T47D (cell line): Measurements from ENCODE around the gene BLID.

Source experiments
- DNase-seq, 2 experiments: peaks; one replicate each; pipeline versions ENCODE4 v3.0.0 to v3.0.0-alpha.2; 2011 to 2012; ENCODE audit warnings: low read depth in 1 of 2, low spot score in 1 of 2
- JUND ChIP-seq: IDR thresholded peaks from 2 replicates; pipeline ENCODE4 v1.6.1; 2012; ENCODE audit warnings: low read depth
- in situ Hi-C: cut with HindIII; loops from 2 replicates; pipeline ENCODE4 v1.10.0; 2016; ENCODE audit warnings: low sequenced_read_pairs, low pct_unique_long_range_greater_than_20kb

Gene BLID

DNA sequence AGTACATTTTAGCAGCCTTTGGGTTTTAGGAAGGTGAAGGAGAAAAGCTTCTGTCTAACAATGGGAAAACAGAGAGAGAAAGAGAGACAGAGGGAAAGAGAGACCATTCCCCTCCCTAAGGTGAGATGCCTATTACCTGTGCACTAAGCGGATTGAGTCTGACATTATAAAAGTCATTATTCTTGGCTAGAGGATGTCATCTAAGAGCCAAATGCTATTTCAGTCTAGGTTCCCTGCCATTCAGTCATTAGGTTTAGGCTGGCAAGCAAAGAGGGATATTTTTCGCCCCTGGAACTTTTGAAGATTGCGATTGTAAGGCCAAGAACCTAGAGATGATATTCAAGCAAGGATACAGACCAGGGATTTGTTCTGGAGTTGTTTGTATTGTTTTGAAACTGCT is 7.2 kb downstream of the BLID start:
- in situ Hi-C loops = no loop called here
- TF ChIP-seq JUND = no peak
- DNase-seq = no peak

DNA sequence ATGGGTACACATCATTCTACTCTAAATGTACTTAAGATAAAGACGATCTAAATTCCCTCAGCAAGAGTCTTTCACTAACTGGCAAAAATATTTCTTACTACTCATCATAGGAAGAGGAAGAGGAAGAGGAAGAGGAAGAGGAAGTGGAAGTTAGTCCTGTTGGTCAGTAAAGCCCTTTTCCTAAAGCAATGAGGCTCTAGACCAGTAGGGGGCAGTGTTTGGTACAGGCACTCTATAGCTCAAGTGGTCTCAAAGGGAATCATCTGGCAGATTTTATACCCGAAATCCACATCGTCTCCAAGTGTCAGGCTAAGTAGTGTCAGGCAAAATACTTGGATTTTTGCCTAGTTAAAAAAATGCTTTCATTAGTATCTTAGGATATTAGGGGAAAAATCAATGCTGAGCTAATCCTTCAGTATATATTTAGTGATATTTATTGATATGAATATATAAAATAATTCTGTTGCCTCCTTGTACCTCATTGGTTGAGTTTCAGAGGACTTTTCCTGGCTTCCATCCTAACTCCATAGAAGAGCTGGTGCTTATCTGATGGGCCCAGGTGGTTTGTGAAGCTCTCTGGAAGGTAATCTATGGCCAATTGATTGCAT is 7.7 kb downstream of the BLID start:
- no peak for DNase-seq
- in situ Hi-C loops = no loop called here
- no peak for TF ChIP-seq JUND

DNA sequence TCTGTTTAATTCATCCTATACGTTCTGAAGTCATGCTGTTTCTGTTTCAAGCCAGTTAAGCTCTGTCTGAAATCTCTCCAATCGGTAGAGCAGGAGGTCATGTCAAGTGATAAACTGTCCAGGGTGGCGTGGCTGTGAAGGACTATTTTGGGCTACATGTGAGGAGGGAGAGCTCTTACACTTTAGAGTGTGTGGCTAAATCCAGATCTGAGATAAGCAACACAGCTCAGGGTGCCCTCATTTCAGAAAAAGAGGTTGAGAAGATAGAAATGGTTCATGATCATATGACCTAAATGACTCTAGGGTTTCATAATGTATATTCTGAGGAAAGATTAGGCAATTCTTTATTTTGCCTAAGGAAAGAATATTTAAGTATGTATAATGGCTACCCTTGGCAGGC is 8.4 kb downstream of the BLID start:
- in situ Hi-C loops = no loop called here
- DNase-seq = no peak
- TF ChIP-seq JUND = no peak

DNA sequence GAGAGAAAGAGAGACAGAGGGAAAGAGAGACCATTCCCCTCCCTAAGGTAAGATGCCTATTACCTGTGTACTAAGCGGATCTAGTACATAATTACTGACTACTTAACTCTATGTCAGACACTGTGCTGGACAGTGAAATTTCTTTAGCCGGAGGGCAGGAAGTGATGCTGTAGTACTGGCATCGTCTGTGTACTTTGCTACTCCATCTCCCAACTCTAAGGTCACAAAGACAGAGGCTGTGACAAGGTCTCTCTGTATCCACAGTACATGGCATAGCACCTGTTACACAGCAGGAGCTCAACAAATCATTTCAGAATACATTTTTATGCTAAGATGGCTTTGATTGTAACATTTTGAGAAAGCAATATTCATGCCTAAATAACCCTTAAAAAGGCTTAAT is 9.0 kb downstream of the BLID start:
- DNase-seq = no peak
- TF ChIP-seq JUND = no peak
- in situ Hi-C loops = no loop called here

DNA sequence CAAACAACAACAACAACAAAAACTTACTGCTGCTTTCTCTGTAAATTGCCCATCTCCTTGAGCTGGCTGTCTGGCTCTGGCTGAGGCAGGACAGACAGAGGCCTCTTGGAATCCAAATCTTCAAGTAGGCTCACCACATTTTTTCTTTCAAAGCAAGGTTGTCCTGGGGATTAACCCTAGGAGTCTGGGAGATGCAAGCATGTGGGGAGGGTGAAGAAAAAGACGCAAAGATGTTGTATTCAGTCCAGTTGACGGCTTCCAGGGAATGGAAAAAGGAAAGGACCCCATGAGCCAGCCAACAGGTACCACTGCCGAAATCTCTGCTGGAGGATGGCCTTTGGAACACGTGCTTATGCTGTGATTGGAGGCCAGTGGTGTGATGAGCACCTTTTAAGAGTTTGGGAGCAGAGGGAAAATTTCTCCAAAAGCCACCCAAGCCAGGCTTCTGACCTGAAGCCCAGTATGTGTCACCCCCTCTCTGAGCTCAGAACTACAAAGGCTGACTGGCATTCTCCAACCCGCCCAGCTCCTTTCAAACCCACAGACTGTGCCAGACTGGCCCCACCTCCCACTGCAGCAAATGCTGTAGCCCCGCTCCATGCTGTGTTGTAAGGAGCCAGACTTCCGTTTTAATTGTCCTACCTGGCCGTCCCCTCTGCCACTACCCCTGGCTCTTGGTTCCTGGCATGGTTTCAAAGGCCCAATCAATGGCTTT is 10.8 kb downstream of the BLID start:
- no peak for DNase-seq
- no peak for TF ChIP-seq JUND
- in situ Hi-C loops = no loop called here

DNA sequence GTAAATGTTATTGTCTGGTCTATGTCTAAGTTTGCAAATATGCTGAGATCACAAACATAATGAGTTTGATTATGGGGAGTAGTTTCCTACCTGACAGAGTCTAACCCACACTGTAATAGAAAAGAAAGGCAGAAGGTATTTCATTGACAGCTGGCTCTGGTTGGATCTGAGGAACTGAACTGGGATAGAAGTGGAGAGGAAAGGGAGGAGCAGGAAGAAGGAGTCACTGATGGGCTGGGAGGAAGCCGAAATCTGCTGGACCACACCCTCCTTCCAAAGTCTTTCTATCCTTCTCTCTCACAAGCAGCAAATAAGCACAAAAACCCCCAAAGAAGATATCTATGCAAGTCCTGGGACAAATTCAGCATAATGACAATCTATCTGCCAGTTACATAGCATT is 11.7 kb downstream of the BLID start:
- no peak for TF ChIP-seq JUND
- no peak for DNase-seq
- in situ Hi-C loops = no loop called here

DNA sequence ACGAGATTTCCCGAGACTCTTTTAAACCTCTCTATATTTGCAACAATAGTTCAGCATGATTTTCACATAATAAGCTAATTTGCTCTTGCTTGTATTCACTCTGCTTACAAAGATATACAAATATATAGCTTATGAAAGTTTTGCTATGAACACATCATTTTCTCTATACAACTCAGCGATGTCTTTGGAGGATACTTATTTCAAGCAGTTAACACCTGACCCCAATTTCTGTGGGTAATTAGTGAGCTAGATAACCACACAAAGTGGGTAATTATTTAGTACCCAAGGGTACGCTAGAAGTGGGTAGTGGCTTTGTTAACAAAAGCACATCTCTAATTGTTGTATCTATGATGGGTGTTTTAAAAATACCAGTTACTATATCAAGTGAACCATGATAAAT is 12.3 kb downstream of the BLID start:
- TF ChIP-seq JUND = no peak
- in situ Hi-C loops = no loop called here
- DNase-seq = no peak

DNA sequence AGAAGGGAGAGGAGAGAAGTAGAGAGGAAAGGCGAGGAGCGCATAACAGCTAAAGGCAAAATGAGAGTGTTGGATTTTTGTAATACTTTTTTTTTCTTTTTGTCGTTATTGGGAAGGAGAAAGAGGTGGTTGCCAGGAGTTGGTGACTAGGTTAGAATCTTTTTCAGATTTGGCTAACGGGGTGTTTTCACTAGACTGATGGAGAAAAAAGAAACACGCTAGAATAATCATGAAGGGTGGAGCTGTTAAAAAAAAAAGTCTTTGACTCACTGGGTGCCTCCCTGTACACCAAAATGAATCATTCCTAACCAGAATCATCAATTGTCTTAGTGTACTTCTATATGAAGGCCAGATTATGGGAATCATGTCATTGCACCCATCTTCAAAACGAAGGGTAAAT is 12.7 kb downstream of the BLID start:
- DNase-seq = no peak
- in situ Hi-C loops = no loop called here
- TF ChIP-seq JUND = no peak

DNA sequence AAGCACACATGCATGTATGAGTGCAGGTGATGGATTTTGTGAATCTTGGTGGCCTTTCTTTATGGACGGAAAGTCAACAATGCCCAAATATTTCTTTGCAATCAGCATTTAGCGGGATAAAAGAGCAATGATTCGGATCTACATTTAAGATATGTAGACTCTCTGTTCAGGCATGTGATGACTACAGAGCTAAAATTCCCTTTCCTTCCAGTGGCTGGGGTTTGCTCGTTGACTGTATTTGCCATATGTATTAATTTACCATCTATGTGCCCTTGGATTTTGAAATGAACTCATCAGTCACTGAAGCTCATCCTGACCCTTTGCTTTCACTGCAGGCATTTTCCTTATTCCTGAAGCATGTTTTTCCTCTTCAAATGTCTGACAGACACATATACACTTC is 13.6 kb downstream of the BLID start:
- no peak for DNase-seq
- TF ChIP-seq JUND = no peak
- in situ Hi-C loops = no loop called here

DNA sequence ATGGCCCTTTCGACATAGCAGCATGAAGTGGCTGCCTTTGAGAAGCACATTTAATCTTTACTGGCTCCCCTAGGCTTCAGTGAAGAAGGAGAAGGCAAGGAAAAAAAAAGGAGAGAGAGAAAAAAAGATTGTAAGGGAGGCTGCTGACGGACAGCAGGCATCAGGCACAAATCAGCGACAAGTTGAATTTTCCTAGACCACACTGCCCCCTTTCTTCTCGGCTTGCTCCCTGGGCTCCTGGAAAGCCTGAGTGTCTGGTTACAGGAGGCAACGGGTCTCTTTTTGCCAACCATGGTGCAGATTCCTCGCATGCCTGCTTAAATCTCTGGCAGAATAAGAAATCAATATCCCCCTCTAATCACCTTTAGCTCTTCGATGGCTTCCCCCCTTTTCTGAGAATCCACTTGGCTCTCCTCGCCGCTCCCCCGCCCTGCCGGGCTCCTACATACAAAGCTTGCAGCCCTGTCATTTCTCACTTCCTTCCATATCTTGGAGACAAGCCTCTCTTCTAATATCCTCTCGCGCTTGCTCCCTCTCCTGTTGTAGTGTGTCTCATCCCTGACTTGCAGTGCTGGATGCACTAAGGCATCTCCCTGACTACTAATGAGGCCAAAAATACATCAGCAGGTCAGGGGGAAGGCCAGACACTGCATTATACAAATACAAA is 14.3 kb downstream of the BLID start:
- in situ Hi-C loops = no loop called here
- no peak for TF ChIP-seq JUND
- DNase-seq = peak in 1 of 2 experiments; percentile 29

DNA sequence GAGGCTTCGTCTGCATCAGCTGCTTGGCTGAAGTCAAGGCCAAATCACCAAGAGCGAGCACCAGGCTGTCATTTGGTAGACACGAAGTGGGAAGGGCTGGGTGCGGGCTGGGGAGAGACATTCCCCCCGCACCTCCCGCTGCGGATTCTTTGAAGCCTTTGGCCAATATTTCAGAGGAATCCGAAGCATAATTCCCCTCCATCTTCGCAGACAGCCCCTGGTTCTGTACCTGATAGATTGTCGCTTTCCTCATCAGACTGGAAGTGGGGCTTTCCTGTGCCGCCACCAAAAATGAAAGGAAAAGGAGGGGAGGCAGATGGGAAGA is 15.3 kb downstream of the BLID start:
- no peak for DNase-seq
- no peak for TF ChIP-seq JUND
- in situ Hi-C loops = no loop called here

DNA sequence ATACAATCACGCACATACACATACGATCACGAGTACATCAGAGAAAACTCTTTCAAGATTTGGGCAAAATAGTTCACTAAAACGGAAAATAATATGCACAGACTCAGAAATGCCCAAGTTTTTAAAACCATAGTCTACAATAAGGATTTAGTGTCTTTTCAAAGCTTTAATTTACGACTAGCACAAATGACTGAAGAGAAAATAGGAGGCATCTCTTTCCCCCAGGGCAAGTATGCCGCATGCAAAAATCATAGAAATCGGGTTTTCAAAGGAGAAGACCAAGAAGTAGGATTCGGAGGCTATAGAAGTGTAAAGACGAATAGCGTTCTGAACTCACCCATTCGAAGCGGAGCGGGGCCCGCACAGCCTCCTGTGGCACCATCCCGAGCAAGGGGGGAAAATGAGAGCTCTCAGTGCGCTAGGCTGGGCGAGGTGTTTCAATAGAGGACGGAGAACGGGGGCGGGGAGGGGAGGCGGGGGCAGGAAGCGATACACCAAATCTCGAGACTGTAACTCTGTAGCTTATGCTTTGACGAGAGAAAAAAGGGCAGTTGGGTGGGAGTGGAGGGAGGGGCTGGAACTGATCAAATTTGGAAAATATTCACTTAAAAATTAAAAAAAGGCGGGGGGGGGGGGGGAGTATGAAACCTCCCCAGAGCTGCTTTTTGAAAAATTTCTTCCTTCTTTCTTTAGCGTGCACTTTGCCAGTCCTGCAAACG is 15.8 kb downstream of the BLID start:
- no peak for TF ChIP-seq JUND
- in situ Hi-C loops = no loop called here
- no peak for DNase-seq
